Activated CD4-positive, CD25-positive, alpha-beta regulatory T cell treated with anti-CD3 and anti-CD28 coated beads, Interleukin-2, amount 50 U/mL, for 24 hours (primary cell): ENCODE measurements around the gene SOX1.

Experiments
- ATAC-seq, 2 donors: fragments of 150-1000 bp; cut with Tn5 transposase; one replicate each; pipeline ENCODE4 v1.10.0; 2021; ENCODE audit warnings: mild to moderate bottlenecking in 1 of 2, moderate library complexity in 1 of 2

The SOX1 gene

DNA sequence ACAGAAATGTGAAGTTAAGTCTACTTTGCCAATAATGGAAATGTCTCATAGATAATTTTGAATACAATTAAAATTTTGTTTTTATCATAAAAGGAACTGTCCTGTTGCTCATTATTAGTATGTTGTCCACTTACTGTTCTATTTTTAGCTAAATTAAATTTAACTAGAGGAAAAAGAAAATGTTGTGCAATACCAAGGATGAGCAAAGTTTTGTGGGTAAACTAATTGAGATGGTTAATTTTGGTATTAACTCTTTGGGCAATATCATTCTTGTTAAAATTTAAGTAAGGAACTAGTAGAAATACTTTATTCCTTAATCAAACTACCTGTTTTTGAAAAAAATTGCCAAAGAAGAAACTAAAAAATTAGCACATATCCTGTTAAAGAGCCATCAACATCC lies 43.5 kb downstream of the SOX1 start:
- no peak for ATAC-seq

DNA sequence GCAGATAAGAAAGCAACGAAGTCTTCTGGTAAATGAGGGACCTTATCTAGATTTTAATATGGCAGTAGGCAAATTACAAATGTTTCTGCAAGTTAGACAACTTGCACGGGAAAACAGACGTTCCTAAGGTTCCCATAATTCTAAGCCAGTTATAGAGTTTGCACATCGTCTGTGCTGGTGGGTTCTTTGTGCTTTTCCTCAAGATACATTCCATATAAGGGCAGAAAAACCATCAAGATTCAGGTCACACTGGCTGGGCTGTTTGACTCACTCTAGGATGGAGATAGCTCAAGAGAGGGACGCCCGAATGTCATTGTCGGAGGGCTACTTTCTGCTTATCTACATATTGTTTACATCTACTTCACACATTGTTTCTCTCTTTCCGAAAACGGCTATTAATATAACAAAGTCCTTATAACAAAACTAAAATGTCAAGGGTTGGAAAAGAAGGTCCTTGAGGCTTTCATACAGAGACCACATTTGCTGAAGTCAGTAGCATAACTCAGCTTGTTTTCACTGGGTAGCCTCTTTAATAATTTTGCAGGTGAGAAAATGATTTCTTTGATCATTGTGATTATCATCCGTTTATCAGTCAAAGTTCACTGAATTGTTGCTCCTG lies 44.4 kb downstream of the SOX1 start:
- ATAC-seq: no peak

DNA sequence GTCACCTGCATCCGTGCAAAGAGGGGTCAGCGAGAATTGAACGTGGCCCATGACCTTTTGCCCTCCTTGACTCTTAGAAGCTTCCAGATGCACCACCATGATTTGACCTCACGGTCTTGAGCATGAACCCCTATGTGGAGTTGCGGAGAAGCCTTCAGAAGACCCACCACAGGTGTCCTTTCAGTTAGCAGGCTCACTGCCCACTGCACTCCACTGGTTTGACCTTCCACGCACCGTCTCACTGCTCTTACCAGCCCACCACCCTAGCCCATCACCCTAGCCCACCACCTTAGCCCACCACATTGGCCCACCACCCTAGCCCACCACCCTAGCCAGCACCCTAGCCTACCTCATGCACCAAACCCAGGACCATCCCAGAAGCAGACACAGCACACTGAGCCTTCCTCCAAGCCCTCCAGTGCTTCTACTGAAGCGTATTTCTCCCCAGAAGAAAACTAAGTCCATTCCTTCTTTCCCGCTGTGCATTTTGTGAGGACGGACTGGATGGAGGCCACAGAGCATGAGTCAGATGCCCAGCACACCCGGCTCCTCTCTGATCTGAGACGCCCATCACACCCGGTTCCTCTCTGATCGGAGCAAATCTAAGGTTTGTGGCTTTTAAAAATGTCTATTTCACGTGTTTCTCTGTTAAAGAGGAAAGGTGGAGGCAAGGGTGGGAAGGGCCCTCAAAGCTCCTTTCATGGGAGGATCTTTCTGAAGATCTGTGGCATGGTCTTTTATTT lies 45.8 kb downstream of the SOX1 start:
- no peak for ATAC-seq

DNA sequence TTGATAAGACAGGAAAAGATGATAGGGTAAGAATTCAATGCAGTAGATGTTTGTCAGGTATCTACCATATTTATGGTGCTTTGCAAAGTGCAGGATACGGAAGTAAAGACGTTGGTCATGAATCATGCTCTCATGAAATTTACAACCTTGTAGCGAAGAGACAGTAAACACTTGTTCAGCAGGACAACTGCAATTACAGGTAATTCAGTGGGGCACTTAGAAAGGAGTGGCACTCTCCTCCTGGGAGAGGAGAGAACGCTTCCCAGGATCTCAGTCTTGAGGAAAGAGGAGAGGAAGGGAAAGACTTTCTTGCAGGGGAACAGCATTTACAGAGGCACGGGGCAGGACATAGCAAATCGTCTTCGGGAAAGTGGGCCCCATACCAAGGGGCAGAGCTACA lies 46.4 kb downstream of the SOX1 start:
- no peak for ATAC-seq

DNA sequence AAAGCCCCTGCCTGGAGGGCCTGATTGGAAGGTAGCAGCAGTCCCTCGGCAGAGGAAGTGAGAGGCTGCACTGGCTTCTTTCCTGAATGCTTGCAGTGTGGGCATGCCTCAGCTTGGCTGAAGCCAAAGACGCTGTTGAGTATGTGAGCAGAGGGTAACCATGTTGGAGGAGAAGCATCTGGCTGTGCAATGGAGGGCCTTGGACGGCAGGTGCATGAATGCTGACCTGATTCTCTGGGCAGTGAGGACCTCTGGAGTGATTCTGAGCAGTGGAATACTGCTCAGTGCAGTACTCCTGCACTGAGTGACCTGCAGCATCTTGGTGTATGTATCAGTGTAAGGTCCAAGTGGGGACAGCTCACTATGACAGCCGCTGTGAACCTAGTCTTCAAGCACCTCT lies 46.9 kb downstream of the SOX1 start:
- ATAC-seq: no peak

DNA sequence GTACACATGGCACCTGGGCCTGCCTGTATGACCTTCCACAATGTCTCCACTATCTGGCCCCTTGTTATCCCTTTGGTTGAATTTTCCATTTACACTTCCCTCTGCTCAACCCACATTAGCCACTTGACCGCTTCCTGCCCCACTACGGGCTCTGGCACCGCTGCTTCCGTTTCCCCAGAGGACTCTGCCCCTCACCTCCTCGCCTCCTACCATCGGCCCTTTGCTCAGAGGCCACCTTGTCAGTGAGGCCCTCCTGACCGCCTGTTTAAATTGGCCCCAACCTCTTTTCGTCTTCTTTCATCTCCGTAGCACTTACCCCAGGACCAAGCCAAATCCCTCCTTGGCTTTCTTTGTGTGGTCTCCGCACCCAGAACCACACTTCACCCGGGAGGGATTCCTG lies 47.4 kb downstream of the SOX1 start:
- ATAC-seq: no peak

DNA sequence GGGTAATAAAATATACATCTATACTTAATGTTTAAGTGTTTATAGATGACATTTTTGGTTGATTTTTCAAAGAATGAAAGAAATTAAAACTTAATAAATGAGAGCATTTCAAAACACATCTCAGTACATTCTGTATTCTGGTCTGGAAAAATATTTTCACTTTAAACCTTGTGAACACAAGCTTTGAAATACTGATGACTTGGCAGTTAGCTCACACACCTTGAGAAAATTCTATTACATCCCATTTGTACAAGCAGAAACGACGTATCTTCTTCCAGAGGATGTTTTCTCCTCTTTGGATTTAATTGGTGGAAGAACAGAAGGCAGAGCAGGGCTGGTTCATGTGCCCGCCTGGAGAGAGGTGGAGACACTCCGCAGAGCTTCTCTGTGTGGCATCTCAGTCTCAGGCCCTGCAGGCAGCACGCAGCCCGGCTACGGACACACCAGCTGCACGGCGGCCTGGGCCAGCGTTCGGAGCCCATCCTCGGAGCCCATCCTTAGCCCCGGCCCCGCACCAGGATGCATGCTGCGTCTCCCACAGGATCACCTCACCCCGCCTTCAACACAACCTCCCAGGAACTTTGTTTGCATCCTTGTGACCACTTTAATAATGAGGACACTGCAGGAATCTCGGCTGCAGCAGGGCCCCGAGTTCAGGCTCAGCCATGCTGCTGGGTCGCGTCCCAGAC lies 48.6 kb downstream of the SOX1 start:
- no peak for ATAC-seq

DNA sequence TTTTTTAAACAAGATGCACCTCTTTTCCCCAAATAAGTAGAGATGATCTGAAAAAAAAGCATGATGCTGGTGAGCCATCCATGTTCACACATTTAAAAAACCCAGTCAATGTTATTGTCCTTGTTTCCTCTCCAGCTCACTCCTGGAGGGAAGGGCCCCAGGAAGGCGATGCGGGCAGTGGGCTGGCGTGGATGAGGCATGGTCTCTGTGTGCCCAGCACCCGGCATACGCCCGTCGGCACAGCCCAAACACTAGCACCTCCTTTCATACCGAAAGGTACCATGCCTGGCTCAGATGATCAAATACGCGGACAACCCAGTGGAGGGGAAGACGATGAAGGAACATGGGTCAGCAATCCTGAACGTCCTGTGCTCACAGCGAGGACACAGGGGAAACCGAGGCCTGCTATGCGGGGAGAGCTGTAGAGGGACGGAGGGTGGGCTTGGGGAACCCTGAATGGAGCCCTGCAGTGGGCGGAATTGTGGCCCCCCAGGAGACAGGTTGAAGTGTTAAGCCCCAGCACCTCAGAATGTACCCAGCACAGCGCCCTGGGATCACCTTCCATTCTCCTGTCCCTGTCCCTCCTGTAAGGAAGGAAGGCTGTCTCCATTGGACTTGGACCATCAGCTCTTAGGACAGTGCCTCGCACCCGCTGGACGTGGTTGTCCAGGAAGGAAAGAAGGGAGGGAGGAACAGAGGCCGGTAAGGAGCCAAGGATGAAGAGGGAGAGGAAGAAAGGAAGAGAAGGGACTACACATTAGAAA lies 49.4 kb downstream of the SOX1 start:
- no peak for ATAC-seq

DNA sequence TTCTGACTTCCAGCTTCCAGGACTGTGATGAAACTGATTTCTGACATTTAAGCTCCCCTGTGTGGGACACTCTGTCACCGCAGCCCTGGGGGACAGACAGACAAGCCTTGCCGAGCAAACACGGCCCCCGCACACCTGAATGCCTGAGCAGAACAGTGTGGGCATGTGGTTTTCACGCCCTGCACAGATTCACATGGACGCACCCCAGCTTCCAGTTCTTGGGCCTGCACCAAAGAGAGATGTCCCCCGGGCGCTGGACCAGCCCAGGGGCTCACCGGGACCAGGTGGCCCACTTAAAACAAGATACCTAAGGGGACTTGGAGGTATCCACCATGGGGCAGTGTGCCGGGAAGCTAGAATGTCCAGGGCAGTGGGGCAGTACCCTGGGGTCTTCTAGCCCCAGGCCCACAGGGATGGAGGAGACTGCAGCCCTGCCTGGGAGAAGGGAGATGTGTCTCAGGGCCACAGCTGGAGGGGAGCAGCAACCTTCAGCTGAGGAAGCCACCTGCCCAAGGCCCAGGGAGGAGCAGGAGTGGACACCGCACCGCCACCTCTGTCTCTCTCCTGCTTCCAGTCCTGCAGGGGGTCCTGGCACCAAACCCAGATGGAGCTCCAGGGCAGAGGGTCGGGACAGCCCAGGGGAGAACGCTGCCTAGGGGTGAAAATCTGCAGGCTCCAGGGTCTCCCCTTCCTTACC lies 50.5 kb downstream of the SOX1 start:
- ATAC-seq: no peak

DNA sequence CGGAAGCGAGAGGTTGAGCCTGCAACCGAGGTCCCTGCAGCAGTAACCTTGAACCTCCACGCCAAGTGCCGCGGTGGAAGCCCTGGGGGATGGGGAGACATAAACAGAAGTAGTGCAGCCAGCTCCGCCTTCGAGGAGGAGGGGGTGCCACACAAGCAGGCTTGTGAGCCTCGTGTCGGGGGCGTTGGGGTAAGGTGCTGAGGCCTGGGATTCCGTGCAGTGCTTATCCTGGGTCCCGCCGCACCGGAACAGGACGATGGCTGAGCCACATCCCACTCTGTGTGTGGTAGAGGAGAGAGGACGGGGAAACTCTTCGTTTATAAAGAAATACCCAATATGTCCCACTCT lies 51.0 kb downstream of the SOX1 start:
- ATAC-seq: no peak

DNA sequence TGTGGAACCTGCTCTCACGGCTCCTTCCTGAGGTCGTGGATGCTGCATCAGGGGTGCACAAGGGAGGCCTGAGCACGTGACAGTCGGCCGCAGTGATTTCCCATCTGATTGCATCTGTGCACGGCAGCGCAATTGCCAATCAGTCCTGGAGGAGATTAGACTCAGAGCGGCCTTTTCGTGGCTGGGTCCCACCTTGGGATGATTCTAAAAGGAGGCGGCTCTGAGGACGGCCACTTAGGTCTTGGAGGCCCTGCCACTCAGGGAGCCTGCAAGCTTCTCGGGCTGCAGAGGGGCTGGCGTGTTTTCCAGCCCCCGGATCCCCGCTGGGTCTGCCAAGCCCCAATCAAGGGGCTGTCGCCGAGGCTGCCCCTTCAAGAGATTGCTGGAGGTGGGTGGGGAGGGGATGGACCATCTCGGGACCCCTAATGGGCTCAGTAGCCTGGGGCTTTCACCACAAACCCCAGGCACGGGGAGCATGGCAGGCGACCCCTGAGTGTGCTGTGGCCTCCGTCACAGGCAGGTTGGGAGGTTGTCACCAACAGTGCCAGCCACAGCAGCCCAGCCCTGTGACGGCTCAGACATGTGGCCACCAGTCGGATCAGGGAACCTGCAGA lies 51.6 kb downstream of the SOX1 start:
- no peak for ATAC-seq

DNA sequence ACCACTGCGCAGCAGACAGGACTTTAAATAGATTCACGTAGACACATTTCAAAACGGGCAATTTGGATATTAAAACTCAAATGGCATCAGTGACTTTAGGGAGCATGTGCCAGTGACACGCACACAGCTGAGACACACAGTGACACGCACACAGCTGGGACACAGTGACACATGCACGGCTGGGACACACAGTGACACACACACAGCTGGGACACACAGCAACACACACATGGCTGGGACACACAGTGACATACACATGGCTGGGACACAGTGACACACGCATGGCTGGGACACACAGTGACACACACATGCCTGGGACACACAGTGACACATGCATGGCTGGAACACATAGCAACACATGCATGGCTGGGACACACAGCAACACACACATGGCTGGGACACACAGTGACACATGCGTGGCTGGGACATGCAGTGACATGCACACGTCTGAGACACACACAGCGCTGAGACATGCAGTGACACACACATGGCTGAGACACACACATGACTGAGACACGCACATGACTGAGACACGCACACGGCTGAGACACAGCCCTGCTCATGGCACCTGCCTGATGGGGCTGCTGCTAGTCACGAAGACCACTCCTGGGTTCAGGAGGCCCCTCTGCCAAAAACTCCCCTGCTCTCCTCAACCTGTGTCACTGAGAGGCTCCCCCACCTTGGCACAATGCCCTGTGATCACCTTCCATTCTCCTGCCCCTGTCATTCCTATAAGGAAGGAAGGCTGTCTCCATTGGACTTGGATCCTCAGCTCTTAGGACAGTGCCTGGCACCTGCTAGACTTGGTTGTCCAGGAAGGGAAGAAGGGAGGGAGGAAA lies 52.5 kb downstream of the SOX1 start:
- ATAC-seq: no peak

DNA sequence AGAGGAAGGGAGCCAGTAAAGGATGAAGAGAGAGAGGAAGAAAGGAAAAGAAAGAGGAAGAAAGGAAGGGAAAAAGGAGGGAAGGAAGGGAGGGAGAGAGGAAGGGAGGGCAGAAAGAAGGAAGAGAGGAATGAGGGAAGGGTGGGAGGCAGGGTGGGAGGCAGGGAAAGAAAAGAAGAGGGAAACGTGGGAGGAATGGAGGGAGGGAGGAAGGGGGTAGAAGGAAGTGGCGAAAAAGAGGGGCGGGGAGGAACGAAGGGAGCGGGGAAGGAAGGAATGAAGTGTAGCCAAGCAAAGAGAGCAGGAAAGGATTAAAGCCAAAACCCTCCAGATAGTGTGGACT lies 53.1 kb downstream of the SOX1 start:
- no peak for ATAC-seq
